ENCODE results near the gene SPEM3.

The SPEM3 gene

GRCh38 chr17:7463372-7463846 is 34.8 kb downstream of the SPEM3 start:
- Histone ChIP-seq H3K4me3 (replicated peaks; ENCODE audit: insufficient read depth, low read length) (no peak overlapping the region), H3K27me3 (ENCODE audit: insufficient read depth, poor library complexity, severe bottlenecking) (no peaks in the 10 kb centered on the region), H3K27ac (replicated peaks) (no peak overlapping the region)
- DNase-seq (ENCODE audit: low read depth in 1 of 2, low spot score in 1 of 2): no peak
- TF ChIP-seq REST (IDR thresholded peaks at IDR 0.05; ENCODE audit: insufficient replicate concordance, low read depth) (no peak), POLR2AphosphoS5 (IDR thresholded peaks at IDR 0.05; ENCODE audit: low read depth) (no peak), GABPA (IDR thresholded peaks at IDR 0.05; ENCODE audit: low read depth) (no peak), SPI1 (IDR thresholded peaks at IDR 0.05; ENCODE audit: borderline replicate concordance, low read depth) (no peak), CTCF (IDR thresholded peaks at IDR 0.05; ENCODE audit: insufficient read depth, low read length) (no peak)

- DNase-seq (ENCODE audit: low read depth in 1 of 2, low spot score in 1 of 2): no peak
- TF ChIP-seq CTCF (IDR thresholded peaks at IDR 0.05; ENCODE audit: insufficient read depth, low read length) (no peak), POLR2AphosphoS5 (IDR thresholded peaks at IDR 0.05; ENCODE audit: low read depth) (no peak)
- H3K4me3 ChIP-seq (replicated peaks; ENCODE audit: insufficient read depth, low read length): no peak overlapping the region
- H3K27me3 ChIP-seq (ENCODE audit: insufficient read depth, poor library complexity, severe bottlenecking): no peaks in the 10 kb centered on the region
- H3K27ac ChIP-seq (replicated peaks): no peak overlapping the region
Observed at GRCh38 chr17:7464081-7464480, 35.4 kb downstream of the SPEM3 start.

DNA sequence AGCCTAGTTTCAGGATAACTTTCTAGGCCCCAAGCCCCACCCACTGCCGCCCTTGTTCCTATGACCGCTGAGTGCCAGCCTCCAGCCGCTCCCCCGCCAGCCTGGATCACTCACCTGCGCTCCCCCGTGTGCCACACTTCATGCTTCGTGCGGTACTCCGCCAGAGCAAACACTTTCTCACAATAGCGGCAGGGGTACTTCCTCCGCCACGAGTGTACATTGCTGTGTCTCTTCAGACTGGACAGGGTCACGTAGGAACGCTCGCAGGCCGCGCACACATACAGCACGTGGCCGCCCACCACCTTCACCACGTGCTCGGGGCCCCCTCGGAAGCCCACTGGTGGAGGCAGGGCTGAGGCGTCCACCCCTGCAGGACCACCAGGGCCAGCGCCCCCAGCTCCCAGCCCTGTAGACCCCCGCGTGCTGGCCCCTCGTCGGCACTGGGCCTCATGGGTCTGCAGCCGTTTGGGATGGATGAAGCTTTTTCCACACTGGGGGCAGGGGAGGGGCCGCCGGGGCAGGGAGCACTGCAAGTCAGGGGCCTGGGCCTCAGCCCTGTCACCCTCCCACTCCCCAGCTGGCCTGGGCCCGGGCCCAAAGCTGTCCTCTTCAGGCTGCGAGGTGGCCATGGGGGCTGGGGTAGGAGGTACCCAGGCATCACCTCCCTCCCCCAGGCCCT is 37.1 kb downstream of the SPEM3 start:
- no peak for TF ChIP-seq REST (IDR thresholded peaks at IDR 0.05; ENCODE audit: insufficient replicate concordance, low read depth)
- no peak for DNase-seq (ENCODE audit: low read depth in 1 of 2, low spot score in 1 of 2)
- Histone ChIP-seq H3K27me3 (ENCODE audit: insufficient read depth, poor library complexity, severe bottlenecking) (no peaks in the 10 kb centered on the region), H3K4me3 (replicated peaks; ENCODE audit: insufficient read depth, low read length) (no peak overlapping the region), H3K27ac (replicated peaks) (no peak overlapping the region)

DNA sequence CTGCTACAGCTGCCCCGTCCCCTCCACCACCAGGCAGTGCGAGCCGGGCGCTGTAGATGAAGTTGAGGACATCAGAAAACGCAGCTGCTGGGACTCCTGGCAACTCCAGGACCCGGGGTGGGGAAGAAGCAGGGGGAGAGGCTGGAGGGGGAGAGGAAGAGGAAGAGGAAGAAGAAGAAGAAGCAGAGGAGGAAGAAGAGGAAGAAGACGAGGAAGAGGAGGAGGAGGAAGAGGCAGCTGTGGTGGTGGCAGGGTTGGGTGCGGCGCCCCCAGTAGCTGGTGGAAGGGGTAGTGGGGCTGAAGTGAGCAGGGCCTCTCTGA is 37.6 kb downstream of the SPEM3 start:
- H3K27ac ChIP-seq (replicated peaks): no peak overlapping the region
- no peak for TF ChIP-seq REST (IDR thresholded peaks at IDR 0.05; ENCODE audit: insufficient replicate concordance, low read depth)
- no peak for TF ChIP-seq POLR2AphosphoS5 (IDR thresholded peaks at IDR 0.05; ENCODE audit: low read depth)
- no peak for TF ChIP-seq GABPA (IDR thresholded peaks at IDR 0.05; ENCODE audit: low read depth)
- TF ChIP-seq SPI1 (IDR thresholded peaks at IDR 0.05; ENCODE audit: borderline replicate concordance, low read depth): no peak
- no peak for TF ChIP-seq CTCF (IDR thresholded peaks at IDR 0.05; ENCODE audit: insufficient read depth, low read length)
- H3K27me3 ChIP-seq (ENCODE audit: insufficient read depth, poor library complexity, severe bottlenecking): no peaks in the 10 kb centered on the region
- H3K4me3 ChIP-seq (replicated peaks; ENCODE audit: insufficient read depth, low read length): no peak overlapping the region
- no peak for DNase-seq (ENCODE audit: low read depth in 1 of 2, low spot score in 1 of 2)
